Activated B cell treated with CpG ODN at 0.5 μM for 24 hours (primary cell): Measurements from ENCODE around the gene CAPN13. TPM values are rescaled to one million over a fixed set of nuclear protein-coding genes. Genes with fewer than 3 reads are reported as not detected.

ENCODE experiments used
- ATAC-seq: fragments of 200-7000 bp; cut with Tn5 transposase; one replicate; pipeline ENCODE4 v1.10.0; 2021; ENCODE audit warnings: low read depth, mild to moderate bottlenecking, moderate library complexity
- CTCF ChIA-PET: fragments of 350-600 bp; sonication (Branson Sonifier 250); formaldehyde crosslinking; loops from one replicate; lab custom pipeline; 2021; ENCODE audit warnings: antibody characterized with exemption; lab: Charles Lee
- POLR2A ChIA-PET: fragments of 350-600 bp; sonication (Branson Sonifier 250); formaldehyde crosslinking; loops from one replicate; lab custom pipeline; 2021; ENCODE audit warnings: antibody characterized with exemption; lab: Charles Lee
- DNase-seq: peaks from one replicate; pipeline ENCODE4 v3.0.0; 2022
- H3K27ac Mint-ChIP-seq: one replicate; pipeline ENCODE4 v1.8.0; 2020; ENCODE audit warnings: mixed read lengths
- H3K27me3 Mint-ChIP-seq: one replicate; pipeline ENCODE4 v1.8.0; 2021; ENCODE audit warnings: mixed read lengths
- H3K36me3 Mint-ChIP-seq: one replicate; pipeline ENCODE4 v1.8.0; 2021; ENCODE audit warnings: low read depth, mixed read lengths
- H3K4me1 Mint-ChIP-seq: one replicate; pipeline ENCODE4 v1.8.0; 2021; ENCODE audit warnings: mixed read lengths
- H3K4me3 Mint-ChIP-seq: one replicate; pipeline ENCODE4 v1.8.0; 2020; ENCODE audit warnings: mild to moderate bottlenecking, mixed read lengths
- H3K9me3 Mint-ChIP-seq: one replicate; pipeline ENCODE4 v1.8.0; 2020; ENCODE audit warnings: mixed read lengths
- CTCF ChIP-seq: fragments of 200-600 bp; IDR thresholded peaks from one replicate; pipeline ENCODE4 v1.8.0; 2022; ENCODE audit warnings: antibody characterized with exemption, mild to moderate bottlenecking
- intact Hi-C: fragments of 100-400 bp; cut with micrococcal nuclease; formaldehyde crosslinking; loops from one replicate; pipeline ENCODE4 v1.15.1; 2024
- total RNA-seq: library from RNA; stranded (reverse); gene quantifications from 2 replicates; pipeline ENCODE4 v1.2.3, GENCODE V29; 2022

The CAPN13 gene
- total RNA-seq, 1 donor from 2014 or later = not detected

- CTCF ChIA-PET = no interaction called here
- H3K4me1 Mint-ChIP-seq = peaks cover 10% of the 10 kb centered on the region
- no peak overlapping the region for H3K27ac Mint-ChIP-seq
- no peak overlapping the region for H3K4me3 Mint-ChIP-seq
- DNase-seq (no peak), ATAC-seq (no peak)
- no peaks in the 10 kb centered on the region for H3K9me3 Mint-ChIP-seq
- intact Hi-C loops = no loop called here
- no peak for TF ChIP-seq CTCF
- H3K36me3 Mint-ChIP-seq = no peaks in the 10 kb centered on the region
- POLR2A ChIA-PET = no interaction called here
- no peaks in the 10 kb centered on the region for H3K27me3 Mint-ChIP-seq
Observed at GRCh38 chr2:30681022-30681421, 126.2 kb downstream of the CAPN13 start.

- DNase-seq = no peak
- CTCF ChIA-PET = no interaction called here
- TF ChIP-seq CTCF = no peak
- Mint-ChIP-seq H3K36me3 (no peaks in the 10 kb centered on the region), H3K9me3 (no peaks in the 10 kb centered on the region), H3K4me3 (no peak overlapping the region), H3K4me1 (peaks cover 10% of the 10 kb centered on the region), H3K27me3 (no peaks in the 10 kb centered on the region), H3K27ac (no peak overlapping the region)
- intact Hi-C loops = no loop called here
- no peak for ATAC-seq
- POLR2A ChIA-PET = no interaction called here
Observed at GRCh38 chr2:30680121-30680520, 127.1 kb downstream of the CAPN13 start.

GRCh38 chr2:30679426-30680088, 127.7 kb downstream of the CAPN13 start:
- H3K27ac Mint-ChIP-seq = no peak overlapping the region
- peaks cover 10% of the 10 kb centered on the region for H3K4me1 Mint-ChIP-seq
- no peak for DNase-seq
- H3K27me3 Mint-ChIP-seq = no peaks in the 10 kb centered on the region
- ATAC-seq = no peak
- H3K9me3 Mint-ChIP-seq = no peaks in the 10 kb centered on the region
- TF ChIP-seq CTCF = no peak
- intact Hi-C loops = no loop called here
- ChIA-PET CTCF (no interaction called here), POLR2A (no interaction called here)
- H3K4me3 Mint-ChIP-seq = no peak overlapping the region
- H3K36me3 Mint-ChIP-seq = no peaks in the 10 kb centered on the region

GRCh38 chr2:30678410-30679137, 128.7 kb downstream of the CAPN13 start:
- Mint-ChIP-seq H3K9me3 (no peaks in the 10 kb centered on the region), H3K4me3 (no peak overlapping the region), H3K4me1 (peaks cover 7% of the 10 kb centered on the region), H3K36me3 (no peaks in the 10 kb centered on the region), H3K27ac (no peak overlapping the region), H3K27me3 (no peaks in the 10 kb centered on the region)
- ATAC-seq (no peak), DNase-seq (no peak)
- ChIA-PET POLR2A (no interaction called here), CTCF (no interaction called here)
- no peak for TF ChIP-seq CTCF
- intact Hi-C loops = no loop called here

GRCh38 chr2:30677861-30678385, 129.3 kb downstream of the CAPN13 start:
- ATAC-seq = no peak
- DNase-seq = no peak
- ChIA-PET CTCF (no interaction called here), POLR2A (no interaction called here)
- Mint-ChIP-seq H3K9me3 (no peaks in the 10 kb centered on the region), H3K27ac (no peak overlapping the region), H3K4me1 (peaks cover under 1% of the 10 kb centered on the region), H3K36me3 (no peaks in the 10 kb centered on the region), H3K4me3 (no peak overlapping the region), H3K27me3 (no peaks in the 10 kb centered on the region)
- intact Hi-C loops = no loop called here
- TF ChIP-seq CTCF = no peak
